A549 (cell line): ENCODE measurements around the gene SERPIND1. TPM values are rescaled to one million over a fixed set of nuclear protein-coding genes. Genes with fewer than 3 reads are reported as not detected.

Experiments used
- ATAC-seq, 2 experiments: fragments of 200-7000 bp in 1 of 2; fragments of >200 bp in 1 of 2; cut with Nextera tagmentation in 1 of 2; cut with Tn5 transposase in 1 of 2; 3 replicates each; pipeline versions ENCODE4 v1.8.0 to v1.9.1; 2018 to 2020; ENCODE audit warnings: mild to moderate bottlenecking in 1 of 2, moderate library complexity in 1 of 2
- CTCF ChIA-PET: fragments of 300-600 bp; sonication (Branson Sonifier 250); formaldehyde crosslinking; extraction: SDS; loops from one replicate; lab custom pipeline; 2021; ENCODE audit warnings: antibody characterized with exemption, inconsistent platforms; lab: Yijun Ruan, JAX
- POLR2A ChIA-PET: fragments of 350-600 bp; formaldehyde crosslinking; extraction: SDS; loops from one replicate; lab custom pipeline; 2021; ENCODE audit warnings: antibody characterized with exemption, inconsistent platforms; lab: Yijun Ruan, JAX
- DNase-seq, 2 experiments: peaks; one replicate each; pipeline versions ENCODE4 v3.0.0 to v3.0.0-alpha.2; 2011 to 2016; ENCODE audit warnings: low read depth in 1 of 2, low spot score in 1 of 2
- FAIRE-seq: peaks from 2 replicates; lab custom pipeline; 2011; peaks lifted over from hg19 to GRCh38; lab: Jason Lieb, UNC
- H3K27ac ChIP-seq, 2 experiments: fragments of >200 bp; sonication (Bioruptor Twin); formaldehyde crosslinking; 3 replicates each; pipeline ENCODE4 v1.5.1; 2016 to 2017
- H3K4me1 ChIP-seq: fragments of >200 bp; sonication (Bioruptor Twin); formaldehyde crosslinking; 3 replicates; pipeline ENCODE4 v1.6.1; 2016
- H3K4me2 ChIP-seq: fragments of >200 bp; sonication (Bioruptor Twin); formaldehyde crosslinking; 3 replicates; pipeline ENCODE4 v1.6.1; 2016
- H3K4me3 ChIP-seq: fragments of >200 bp; sonication (Bioruptor Twin); formaldehyde crosslinking; 3 replicates; pipeline ENCODE4 v1.5.1; 2016
- H3K9me3 ChIP-seq: fragments of >200 bp; sonication (Bioruptor Twin); formaldehyde crosslinking; 3 replicates; pipeline ENCODE4 v1.6.1; 2016
- BCL3 ChIP-seq: fragments of >200 bp; sonication (Bioruptor Twin); formaldehyde crosslinking; IDR thresholded peaks from 3 replicates; pipeline ENCODE4 v1.6.1; 2016
- CBX2 ChIP-seq: fragments of 200-600 bp; sonication (generic); IDR thresholded peaks from 2 replicates; pipeline ENCODE4 v1.6.1; 2016; ENCODE audit warnings: low read depth, mild to moderate bottlenecking, borderline replicate concordance
- CBX8 ChIP-seq: fragments of 200-600 bp; sonication (generic); IDR thresholded peaks from 2 replicates; pipeline ENCODE4 v1.6.1; 2016
- CEBPB ChIP-seq, 2 experiments: fragments of >200 bp in 1 of 2; sonication (Bioruptor Twin) in 1 of 2; formaldehyde crosslinking in 1 of 2; IDR thresholded peaks; 2 replicates each; pipeline ENCODE4 v1.6.1; 2012 to 2016
- CHD2 ChIP-seq: fragments of 150-350 bp; IDR thresholded peaks from 2 replicates; pipeline ENCODE4 v1.6.1; 2014; ENCODE audit warnings: low read length; ENCODE audit not compliant: partially characterized antibody
- CHD4 ChIP-seq: fragments of 200-600 bp; sonication (generic); IDR thresholded peaks from 2 replicates; pipeline ENCODE4 v1.6.1; 2016; ENCODE audit warnings: antibody characterized with exemption, mild to moderate bottlenecking, borderline replicate concordance
- E2F6 ChIP-seq: IDR thresholded peaks from 2 replicates; pipeline ENCODE4 v1.6.1; 2012; ENCODE audit warnings: low read depth, borderline replicate concordance
- EHF ChIP-seq: fragments of 250-450 bp; sonication (Bioruptor Pico); IDR thresholded peaks from 2 replicates; pipeline ENCODE4 v1.5.0; 2020; ENCODE audit warnings: mild to moderate bottlenecking
- EHMT2 ChIP-seq: fragments of 200-600 bp; sonication (generic); IDR thresholded peaks from 2 replicates; pipeline ENCODE4 v1.6.1; 2016; ENCODE audit warnings: antibody characterized with exemption, low read depth, mild to moderate bottlenecking, moderate library complexity
- EP300 ChIP-seq, 2 experiments: fragments of >200 bp; sonication (Bioruptor Twin); formaldehyde crosslinking; IDR thresholded peaks; 2 replicates in 1 of 2; 3 replicates in 1 of 2; pipeline ENCODE4 v1.6.1; 2016 to 2017
- ESRRA ChIP-seq: fragments of 150-350 bp; IDR thresholded peaks from 2 replicates; pipeline ENCODE4 v1.6.1; 2014; ENCODE audit warnings: mild to moderate bottlenecking, low read length, borderline replicate concordance
- FOSB ChIP-seq: fragments of 250-450 bp; sonication (Bioruptor Pico); IDR thresholded peaks from 2 replicates; pipeline ENCODE4 v1.5.0; 2020; ENCODE audit warnings: mild to moderate bottlenecking, moderate library complexity
- FOSL2 ChIP-seq, 2 experiments: fragments of 450-650 bp in 1 of 2; fragments of >200 bp in 1 of 2; sonication (Bioruptor Twin) in 1 of 2; formaldehyde crosslinking; IDR thresholded peaks; 2 replicates each; pipeline versions ENCODE4 v1.5.0 to v1.6.1; 2016 to 2020; ENCODE audit warnings: mild to moderate bottlenecking in 1 of 2, moderate library complexity in 1 of 2
- GATA3 ChIP-seq: IDR thresholded peaks from 2 replicates; pipeline ENCODE4 v1.6.1; 2012; ENCODE audit warnings: borderline replicate concordance
- HES2 ChIP-seq: fragments of >200 bp; sonication (Bioruptor Twin); formaldehyde crosslinking; IDR thresholded peaks from 2 replicates; pipeline ENCODE4 v1.6.1; 2016
- HOXB5 ChIP-seq: fragments of 250-450 bp; sonication (Bioruptor Pico); IDR thresholded peaks from 2 replicates; pipeline ENCODE4 v1.5.0; 2020; ENCODE audit warnings: mild to moderate bottlenecking, moderate library complexity
- JUN ChIP-seq, 2 experiments: fragments of >200 bp; sonication (Bioruptor Twin); formaldehyde crosslinking; IDR thresholded peaks; 2 replicates in 1 of 2; 3 replicates in 1 of 2; pipeline ENCODE4 v1.6.1; 2016 to 2017
- KDM1A ChIP-seq: fragments of 200-600 bp; sonication (generic); IDR thresholded peaks from 2 replicates; pipeline ENCODE4 v1.6.1; 2016; ENCODE audit warnings: low read depth, mild to moderate bottlenecking
- KDM5A ChIP-seq: fragments of 200-600 bp; sonication (generic); IDR thresholded peaks from 2 replicates; pipeline ENCODE4 v1.6.1; 2016; ENCODE audit warnings: antibody characterized with exemption, mild to moderate bottlenecking
- MAZ ChIP-seq: fragments of 150-350 bp; IDR thresholded peaks from 2 replicates; pipeline ENCODE4 v1.6.1; 2014; ENCODE audit warnings: antibody characterized with exemption, low read depth, low read length, borderline replicate concordance
- MYC ChIP-seq: IDR thresholded peaks from 2 replicates; pipeline ENCODE4 v1.6.1; 2012; ENCODE audit warnings: mild to moderate bottlenecking, inconsistent platforms, low read length, improper control_type of control experiment, borderline replicate concordance
- NR3C1 ChIP-seq: fragments of >200 bp; sonication (Bioruptor Twin); formaldehyde crosslinking; IDR thresholded peaks from 3 replicates; pipeline ENCODE4 v1.6.1; 2017
- PBX3 ChIP-seq: IDR thresholded peaks from 2 replicates; pipeline ENCODE4 v1.6.1; 2012
- POLR2AphosphoS2 ChIP-seq: conservative IDR thresholded peaks from 2 replicates; pipeline ENCODE4 v1.6.1; 2012; ENCODE audit warnings: low read length, improper control_type of control experiment, inconsistent platforms
- RARB ChIP-seq: fragments of 250-450 bp; sonication (Bioruptor Pico); IDR thresholded peaks from 2 replicates; pipeline ENCODE4 v1.8.0; 2021; ENCODE audit warnings: mild to moderate bottlenecking, moderate library complexity
- RCOR1 ChIP-seq: fragments of 150-350 bp; IDR thresholded peaks from 2 replicates; pipeline ENCODE4 v1.6.1; 2014; ENCODE audit warnings: antibody characterized with exemption, low read length, low read depth
- RNF2 ChIP-seq: fragments of 200-600 bp; sonication (generic); IDR thresholded peaks from 2 replicates; pipeline ENCODE4 v1.6.1; 2016; ENCODE audit warnings: low read depth, mild to moderate bottlenecking, antibody characterized with exemption, moderate library complexity, borderline replicate concordance
- SMC3 ChIP-seq: fragments of >200 bp; sonication (Bioruptor Twin); formaldehyde crosslinking; IDR thresholded peaks from 3 replicates; pipeline ENCODE4 v1.6.1; 2018; ENCODE audit warnings: inconsistent platforms
- TFCP2L1 ChIP-seq: fragments of 250-450 bp; sonication (Bioruptor Pico); IDR thresholded peaks from 2 replicates; pipeline ENCODE4 v1.5.0; 2021; ENCODE audit warnings: mild to moderate bottlenecking
- USF2 ChIP-seq: fragments of 450-650 bp; IDR thresholded peaks from 2 replicates; pipeline ENCODE4 v1.6.1; 2014; ENCODE audit warnings: antibody characterized with exemption
- ZFP36 ChIP-seq: fragments of 450-650 bp; IDR thresholded peaks from 2 replicates; pipeline ENCODE4 v1.6.1; 2014; ENCODE audit warnings: borderline replicate concordance; ENCODE audit not compliant: partially characterized antibody
- ZNF302 ChIP-seq: fragments of 250-450 bp; sonication (Bioruptor Pico); IDR thresholded peaks from 2 replicates; pipeline ENCODE4 v1.9.0; 2021; ENCODE audit warnings: inconsistent platforms, mild to moderate bottlenecking, moderate library complexity
- WGBS: methylation state at CpG from one replicate; pipeline ENCODE4 v1.1.6; 2017; ENCODE audit errors: missing lambda C conversion rate; 5-methylcytosine and 5-hydroxymethylcytosine counted together
- polyA plus RNA-seq, 4 experiments: library from polyadenylated mRNA; depleted of rRNA in 3 of 4; stranded (reverse); fragments of >200 nt; fragmentation: RNase III in 1 of 4; extraction: RNeasy Plus Mini Kit Qiagen cat#74134 plus additional on column Dnase treatment in 1 of 4; gene quantifications; 2 replicates in 3 of 4; 3 replicates in 1 of 4; pipeline ENCODE4 v1.2.3, GENCODE V29; 2011 to 2017

The SERPIND1 gene
- polyA plus RNA-seq, 2 of the 4 experiments (the other 2 are of a cell fraction), result not detected

GRCh38 chr22:20782596-20783299 is 8.8 kb downstream of the SERPIND1 start:
- ChIA-PET CTCF (interaction anchor here (1.3 to 5.0 kb wide), 7 partner anchors 10 to 78 kb away, joined by 3 to 26 read pairs (median 12); partner anchors contain the start of gene SERPIND1), POLR2A (no interaction called here)
- Histone ChIP-seq H3K9me3 (no peaks in the 10 kb centered on the region), H3K4me1 (peaks cover 12% of the 10 kb centered on the region), H3K4me3 (no peak overlapping the region), H3K4me2 (no peak overlapping the region)
- ATAC-seq (no peak), DNase-seq (no peak), FAIRE-seq (no peak)
- 90% methylated on average over 4 of the region's 4 CpGs for WGBS
- no peak for TF ChIP-seq ZNF302 (CRISPR knock-in tag)
- TF ChIP-seq ESRRA, result no peak
- no peak for TF ChIP-seq KDM5A
- TF ChIP-seq KDM1A, result no peak
- TF ChIP-seq EHF (CRISPR knock-in tag), result no peak
- TF ChIP-seq POLR2AphosphoS2, result no peak
- TF ChIP-seq CEBPB (IDR thresholded peaks at IDR 0.05), result no peak
- no peak for TF ChIP-seq ZFP36
- no peak for TF ChIP-seq HES2
- TF ChIP-seq CHD4, result no peak
- no peak for TF ChIP-seq RCOR1
- TF ChIP-seq EHMT2, result no peak
- TF ChIP-seq USF2, result no peak
- no peak for TF ChIP-seq MYC
- TF ChIP-seq NR3C1, result no peak
- TF ChIP-seq TFCP2L1, result no peak
- TF ChIP-seq GATA3, result no peak
- no peak for TF ChIP-seq CBX2
- TF ChIP-seq CHD2, result no peak
- TF ChIP-seq CBX8, result no peak
- TF ChIP-seq, all 56 proteins: peak for 0
- H3K27ac ChIP-seq, result no peak overlapping the region

- Histone ChIP-seq H3K4me1 (peaks cover 6% of the 10 kb centered on the region), H3K27ac (no peak overlapping the region), H3K4me3 (no peak overlapping the region), H3K9me3 (no peaks in the 10 kb centered on the region), H3K4me2 (no peak overlapping the region)
- ChIA-PET CTCF (interaction anchor here (1.0 to 5.0 kb wide), 13 partner anchors 8 to 79 kb away, joined by 3 to 26 read pairs (median 8); partner anchors contain the start of gene SERPIND1), POLR2A (no interaction called here)
- WGBS, result 91% methylated on average over 3 of the region's 3 CpGs
- TF ChIP-seq E2F6 (no peak), CBX8 (no peak), TFCP2L1 (no peak), CHD2 (no peak), RNF2 (no peak), HOXB5 (CRISPR knock-in tag) (no peak), FOSB (CRISPR knock-in tag) (no peak), BCL3 (no peak), RARB (CRISPR knock-in tag) (no peak), MYC (no peak), EP300 (IDR thresholded peaks at IDR 0.05) (no peak), FOSL2 (IDR thresholded peaks at IDR 0.05) (no peak), FOSL2 (CRISPR knock-in tag; IDR thresholded peaks at IDR 0.05) (no peak), JUN (IDR thresholded peaks at IDR 0.05) (no peak), PBX3 (no peak), SMC3 (no peak), MAZ (no peak), EHMT2 (no peak), ESRRA (no peak)
- no peak for FAIRE-seq
- no peak for ATAC-seq
- no peak for DNase-seq
Measured at GRCh38 chr22:20783300-20783673, 9.4 kb downstream of the SERPIND1 start.
